ENCODE measurements around the gene TOMM22. TPM values are rescaled to one million over a fixed set of nuclear protein-coding genes. Genes with fewer than 3 reads are reported as not detected.

Gene TOMM22
- total RNA-seq, 1 donor from 2014 or later, result 105 TPM

DNA sequence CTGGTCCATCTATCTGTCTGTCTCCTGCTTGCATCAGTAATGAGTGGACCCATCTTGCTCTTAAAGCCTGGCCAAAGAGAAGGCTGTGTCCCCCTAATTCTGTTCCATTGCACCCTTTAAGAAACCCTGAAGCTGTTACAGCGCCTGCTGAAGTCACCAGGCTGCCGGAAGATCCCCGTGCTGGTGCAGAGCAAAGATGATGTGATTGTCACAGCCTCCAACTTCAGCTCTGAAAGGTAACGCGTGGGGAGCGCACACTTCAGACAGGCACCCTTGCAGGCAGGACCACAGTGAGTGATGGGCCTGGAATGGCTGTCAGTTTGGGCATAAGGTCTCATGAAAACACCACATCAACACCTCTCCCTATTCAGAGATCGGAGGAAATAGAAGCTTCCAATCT lies 42.4 kb downstream of the TOMM22 start:
- H3K27me3 Mint-ChIP-seq (ENCODE audit: low read depth), result no peaks in the 10 kb centered on the region
- DNase-seq (ENCODE audit: low read depth, low spot score), result no peak
- TF ChIP-seq, protein P1, sequence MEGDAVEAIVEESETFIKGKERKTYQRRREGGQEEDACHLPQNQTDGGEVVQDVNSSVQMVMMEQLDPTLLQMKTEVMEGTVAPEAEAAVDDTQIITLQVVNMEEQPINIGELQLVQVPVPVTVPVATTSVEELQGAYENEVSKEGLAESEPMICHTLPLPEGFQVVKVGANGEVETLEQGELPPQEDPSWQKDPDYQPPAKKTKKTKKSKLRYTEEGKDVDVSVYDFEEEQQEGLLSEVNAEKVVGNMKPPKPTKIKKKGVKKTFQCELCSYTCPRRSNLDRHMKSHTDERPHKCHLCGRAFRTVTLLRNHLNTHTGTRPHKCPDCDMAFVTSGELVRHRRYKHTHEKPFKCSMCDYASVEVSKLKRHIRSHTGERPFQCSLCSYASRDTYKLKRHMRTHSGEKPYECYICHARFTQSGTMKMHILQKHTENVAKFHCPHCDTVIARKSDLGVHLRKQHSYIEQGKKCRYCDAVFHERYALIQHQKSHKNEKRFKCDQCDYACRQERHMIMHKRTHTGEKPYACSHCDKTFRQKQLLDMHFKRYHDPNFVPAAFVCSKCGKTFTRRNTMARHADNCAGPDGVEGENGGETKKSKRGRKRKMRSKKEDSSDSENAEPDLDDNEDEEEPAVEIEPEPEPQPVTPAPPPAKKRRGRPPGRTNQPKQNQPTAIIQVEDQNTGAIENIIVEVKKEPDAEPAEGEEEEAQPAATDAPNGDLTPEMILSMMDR (conservative IDR thresholded peaks at IDR 0.05), result no peak
- no peaks in the 10 kb centered on the region for H3K9me3 Mint-ChIP-seq
- no peaks in the 10 kb centered on the region for H3K4me1 Mint-ChIP-seq
- H3K27ac Mint-ChIP-seq (ENCODE audit: unreplicated experiment), result no peak overlapping the region
- no peak overlapping the region for H3K4me3 Mint-ChIP-seq
- peaks cover 12% of the 10 kb centered on the region for H3K36me3 Mint-ChIP-seq (ENCODE audit: low read depth)

DNA sequence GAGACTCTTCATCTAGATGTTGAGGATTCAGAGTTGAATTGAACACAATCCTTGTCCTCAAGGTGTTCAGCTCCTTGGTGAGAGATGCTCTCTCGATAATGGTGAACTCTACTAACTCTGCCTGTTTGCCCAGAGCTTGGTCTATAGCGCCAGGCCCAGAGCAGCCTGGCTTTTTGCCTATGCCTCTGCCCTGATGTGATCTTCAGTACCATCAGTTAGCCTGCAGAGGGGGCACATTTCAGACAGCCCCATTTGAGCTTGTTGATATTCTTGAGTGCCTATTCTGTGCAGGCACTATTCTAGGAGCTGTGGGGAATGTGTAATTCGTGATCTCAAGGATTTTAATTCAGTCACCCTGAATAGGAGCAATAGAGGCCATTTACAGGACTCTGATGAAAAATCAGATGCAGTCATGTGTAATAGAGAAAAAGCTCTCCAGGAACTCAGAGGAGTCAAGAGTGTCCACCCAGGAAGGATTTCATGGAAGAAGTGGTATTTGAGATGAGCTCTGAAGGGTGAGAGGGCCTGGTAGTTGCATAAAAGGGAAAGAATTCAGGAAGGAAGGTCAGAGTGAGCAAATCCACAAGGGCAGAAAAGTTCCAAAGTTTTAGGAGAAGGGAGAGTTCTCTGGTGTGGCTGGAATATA lies 43.3 kb downstream of the TOMM22 start:
- Mint-ChIP-seq H3K36me3 (ENCODE audit: low read depth) (peaks cover 12% of the 10 kb centered on the region), H3K4me3 (no peak overlapping the region), H3K27ac (ENCODE audit: unreplicated experiment) (peak overlapping the region; percentile 4), H3K27me3 (ENCODE audit: low read depth) (no peaks in the 10 kb centered on the region), H3K9me3 (no peaks in the 10 kb centered on the region), H3K4me1 (no peaks in the 10 kb centered on the region)
- DNase-seq (ENCODE audit: low read depth, low spot score), result no peak
- TF ChIP-seq, protein P1 (conservative IDR thresholded peaks at IDR 0.05), result peak; percentile 58

DNA sequence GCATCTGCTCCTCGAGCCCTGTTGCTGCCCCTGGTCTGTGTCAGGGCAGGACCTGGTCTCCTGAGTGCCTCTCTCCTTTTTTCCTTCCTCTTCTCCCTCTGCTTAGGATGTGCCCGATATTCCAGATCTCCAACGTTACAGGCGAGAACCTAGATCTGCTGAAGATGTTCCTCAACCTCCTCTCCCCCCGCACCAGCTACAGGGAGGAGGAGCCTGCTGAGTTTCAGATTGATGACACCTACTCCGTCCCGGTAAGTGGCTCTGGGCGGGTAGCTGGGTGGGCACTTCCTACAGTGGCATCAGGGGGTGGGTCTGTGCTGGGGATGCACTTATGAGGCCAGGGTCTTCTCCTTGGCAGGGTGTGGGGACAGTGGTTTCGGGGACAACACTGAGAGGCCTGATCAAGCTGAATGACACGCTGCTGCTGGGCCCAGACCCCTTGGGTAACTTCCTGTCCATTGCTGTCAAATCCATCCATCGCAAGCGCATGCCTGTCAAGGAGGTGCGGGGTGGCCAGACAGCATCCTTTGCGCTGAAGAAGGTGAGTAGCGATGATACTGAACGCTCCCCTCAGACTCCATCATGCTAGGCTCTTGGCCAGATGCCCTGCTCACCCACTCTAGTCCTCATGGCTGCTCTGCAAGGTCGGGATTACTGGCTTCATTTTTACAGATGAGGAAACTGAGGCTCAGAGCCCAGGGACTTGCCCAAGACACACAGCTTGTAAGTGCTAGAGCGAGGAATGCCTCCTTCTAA lies 44.3 kb downstream of the TOMM22 start:
- no peak for DNase-seq (ENCODE audit: low read depth, low spot score)
- no peaks in the 10 kb centered on the region for H3K27me3 Mint-ChIP-seq (ENCODE audit: low read depth)
- no peaks in the 10 kb centered on the region for H3K9me3 Mint-ChIP-seq
- no peak overlapping the region for H3K27ac Mint-ChIP-seq (ENCODE audit: unreplicated experiment)
- TF ChIP-seq, protein P1 (conservative IDR thresholded peaks at IDR 0.05), result no peak
- no peaks in the 10 kb centered on the region for H3K4me1 Mint-ChIP-seq
- H3K4me3 Mint-ChIP-seq, result no peak overlapping the region
- H3K36me3 Mint-ChIP-seq (ENCODE audit: low read depth), result peaks cover 12% of the 10 kb centered on the region

DNA sequence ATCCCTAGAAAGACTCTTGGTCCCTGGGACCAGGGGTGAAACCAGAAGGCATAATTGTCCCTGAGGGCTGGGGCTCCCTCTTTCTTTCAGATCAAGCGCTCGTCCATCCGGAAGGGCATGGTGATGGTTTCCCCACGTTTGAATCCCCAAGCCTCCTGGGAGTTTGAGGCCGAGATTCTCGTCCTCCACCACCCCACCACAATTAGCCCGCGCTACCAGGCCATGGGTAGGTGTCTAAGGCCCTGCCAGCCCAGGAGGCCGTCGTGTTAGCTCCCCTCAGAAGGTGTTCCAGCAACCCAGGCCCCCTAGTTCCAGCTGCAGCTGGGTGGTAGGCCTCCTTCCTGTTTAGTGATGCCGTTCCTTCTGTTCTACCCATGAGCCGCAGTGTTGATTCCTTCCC lies 45.4 kb downstream of the TOMM22 start:
- no peaks in the 10 kb centered on the region for H3K4me1 Mint-ChIP-seq
- no peaks in the 10 kb centered on the region for H3K9me3 Mint-ChIP-seq
- no peak for DNase-seq (ENCODE audit: low read depth, low spot score)
- no peak overlapping the region for H3K4me3 Mint-ChIP-seq
- H3K27me3 Mint-ChIP-seq (ENCODE audit: low read depth), result no peaks in the 10 kb centered on the region
- no peak overlapping the region for H3K27ac Mint-ChIP-seq (ENCODE audit: unreplicated experiment)
- TF ChIP-seq, protein P1 (conservative IDR thresholded peaks at IDR 0.05), result no peak
- H3K36me3 Mint-ChIP-seq (ENCODE audit: low read depth), result peaks cover 10% of the 10 kb centered on the region

DNA sequence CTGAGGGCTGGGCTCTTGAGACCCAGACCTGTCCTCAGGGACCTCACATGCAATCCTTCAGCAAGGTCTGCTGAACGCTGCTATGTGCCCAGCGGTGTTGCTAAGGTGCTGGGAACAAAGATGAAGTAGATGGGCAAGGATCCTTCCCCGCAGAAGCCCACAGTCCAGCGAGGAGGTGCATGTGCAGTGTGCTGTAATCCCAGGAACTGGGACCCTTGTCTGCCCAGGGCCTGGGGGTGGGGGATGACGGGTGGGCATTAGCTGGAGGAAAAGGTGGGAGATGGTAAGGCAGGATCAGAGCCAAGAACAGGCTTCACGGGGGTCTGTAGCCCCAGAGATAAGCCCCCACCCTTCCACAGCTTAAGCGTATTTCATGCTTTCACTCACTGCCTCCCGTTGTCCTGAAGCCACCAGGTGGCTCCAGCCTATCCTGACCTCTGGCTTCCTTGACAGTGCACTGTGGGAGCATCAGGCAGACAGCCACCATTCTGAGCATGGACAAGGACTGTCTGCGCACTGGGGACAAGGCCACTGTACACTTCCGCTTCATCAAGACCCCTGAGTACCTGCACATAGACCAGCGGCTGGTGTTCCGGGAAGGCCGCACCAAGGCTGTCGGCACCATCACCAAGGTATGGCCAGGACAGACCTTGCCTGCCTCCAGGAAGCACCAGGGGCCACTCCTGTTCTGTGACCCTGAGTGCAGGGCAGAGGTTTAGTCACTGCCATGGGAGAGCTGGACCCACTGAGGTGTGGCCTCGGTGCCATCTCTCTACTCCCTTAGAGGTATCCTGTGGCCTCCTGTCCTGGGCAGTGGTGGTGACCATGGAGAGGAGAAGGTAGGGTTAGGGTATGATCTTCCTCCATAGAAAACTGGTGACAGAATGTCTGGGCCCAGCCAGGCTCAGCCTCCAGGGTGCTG lies 46.0 kb downstream of the TOMM22 start:
- Mint-ChIP-seq H3K4me3 (no peak overlapping the region), H3K4me1 (no peaks in the 10 kb centered on the region), H3K27me3 (ENCODE audit: low read depth) (no peaks in the 10 kb centered on the region), H3K27ac (ENCODE audit: unreplicated experiment) (no peak overlapping the region), H3K9me3 (no peaks in the 10 kb centered on the region), H3K36me3 (ENCODE audit: low read depth) (peaks cover 7% of the 10 kb centered on the region)
- no peak for DNase-seq (ENCODE audit: low read depth, low spot score)
- TF ChIP-seq, protein P1 (conservative IDR thresholded peaks at IDR 0.05), result no peak

All from neural crest cell (in vitro differentiated cells).